Measurements from ENCODE around the gene MRTFA. TPM values are rescaled to one million over a fixed set of nuclear protein-coding genes. Genes with fewer than 3 reads are reported as not detected.

The MRTFA gene
- total RNA-seq, 1 donor from 2014 or later, result 11.3 TPM

- peaks cover 20% of the 10 kb centered on the region for H3K36me3 Mint-ChIP-seq
- H3K79me2 ChIP-seq (ENCODE audit: low read depth), result peaks cover 98% of the 10 kb centered on the region
These were observed 11.7 kb downstream of the MRTFA start for GRCh38 chr22:40624770-40625169.

GRCh38 chr22:40621309-40622151, 15.0 kb downstream of the MRTFA start:
- H3K36me3 Mint-ChIP-seq, result peaks cover 32% of the 10 kb centered on the region
- H3K9me3 Mint-ChIP-seq, result peaks cover 34% of the 10 kb centered on the region
- H3K27ac Mint-ChIP-seq, result no peak overlapping the region
- H3K27me3 Mint-ChIP-seq (ENCODE audit: insufficient read depth, low read depth), result no peaks in the 10 kb centered on the region
- Histone ChIP-seq H4K20me1 (ENCODE audit: low read depth) (peaks cover 13% of the 10 kb centered on the region), H3K27me3 (no peaks in the 10 kb centered on the region), H3K79me2 (ENCODE audit: low read depth) (peaks cover 92% of the 10 kb centered on the region), H3K4me3 (no peak overlapping the region), H3K9ac (no peak overlapping the region), H2AFZ (replicated peaks) (no peak overlapping the region), H3K36me3 (no peaks in the 10 kb centered on the region), H3K4me1 (no peaks in the 10 kb centered on the region), H3K4me2 (no peak overlapping the region), H3F3A (ENCODE audit: low read depth) (peaks cover 3% of the 10 kb centered on the region), H3K9me3 (ENCODE audit: low read depth) (no peaks in the 10 kb centered on the region), H3K27ac (no peak overlapping the region)
- DNase-seq (ENCODE audit: low spot score), result no peak
- no peaks in the 10 kb centered on the region for H3K4me1 Mint-ChIP-seq
- no peak overlapping the region for H3K4me3 Mint-ChIP-seq
- no peak for TF ChIP-seq EZH2 (IDR thresholded peaks at IDR 0.05)

More at GRCh38 chr22:40624770-40625169, 11.7 kb downstream of the MRTFA start:
- no peaks in the 10 kb centered on the region for H3K36me3 ChIP-seq
- no peak overlapping the region for H2AFZ ChIP-seq (replicated peaks)
- H3K27me3 ChIP-seq, result no peaks in the 10 kb centered on the region
- Mint-ChIP-seq H3K4me1 (peaks cover 8% of the 10 kb centered on the region), H3K4me3 (no peak overlapping the region), H3K27ac (no peak overlapping the region), H3K27me3 (ENCODE audit: insufficient read depth, low read depth) (no peaks in the 10 kb centered on the region), H3K9me3 (peaks cover 20% of the 10 kb centered on the region)
- DNase-seq (ENCODE audit: low spot score), result no peak
- no peaks in the 10 kb centered on the region for H3K9me3 ChIP-seq (ENCODE audit: low read depth)
- no peak overlapping the region for H3K4me2 ChIP-seq
- peaks cover 44% of the 10 kb centered on the region for H4K20me1 ChIP-seq (ENCODE audit: low read depth)
- TF ChIP-seq CTCF (IDR thresholded peaks at IDR 0.05) (no peak), EZH2 (IDR thresholded peaks at IDR 0.05) (no peak)
- no peak overlapping the region for H3K9ac ChIP-seq
- H3K27ac ChIP-seq, result no peak overlapping the region
- no peak overlapping the region for H3K4me3 ChIP-seq
- H3F3A ChIP-seq (ENCODE audit: low read depth), result no peaks in the 10 kb centered on the region
- no peaks in the 10 kb centered on the region for H3K4me1 ChIP-seq

DNA sequence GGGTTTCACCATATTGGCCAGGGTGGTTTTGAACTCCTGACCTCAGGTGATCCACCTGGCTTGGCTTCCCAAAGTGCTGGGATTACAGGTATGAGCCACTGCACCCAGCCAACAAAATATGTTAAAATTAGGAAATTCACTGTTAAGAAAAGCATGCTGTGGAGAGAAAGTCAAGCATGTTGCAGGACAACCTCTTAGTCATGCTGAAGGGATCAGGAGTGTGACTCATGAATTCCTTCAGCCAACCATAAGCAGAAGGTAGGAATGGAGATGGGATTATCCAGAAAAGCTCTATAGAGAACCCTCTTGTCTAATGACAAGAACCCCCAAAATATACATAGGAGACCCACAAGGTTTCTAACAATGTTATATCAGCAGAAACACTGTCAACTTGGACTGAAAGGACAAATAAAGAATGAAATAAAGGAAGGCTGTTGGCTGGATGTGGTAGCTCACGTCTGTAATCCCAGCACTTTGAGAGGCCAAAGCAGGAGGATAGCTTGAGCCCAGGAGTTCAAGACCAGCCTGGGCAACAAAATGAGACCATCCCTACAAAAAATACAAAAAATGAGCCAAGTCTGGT, 16.0 kb downstream of the MRTFA start:
- Histone ChIP-seq H4K20me1 (ENCODE audit: low read depth) (peaks cover 9% of the 10 kb centered on the region), H2AFZ (replicated peaks) (no peak overlapping the region), H3K79me2 (ENCODE audit: low read depth) (peaks cover 92% of the 10 kb centered on the region), H3K9me3 (ENCODE audit: low read depth) (no peaks in the 10 kb centered on the region), H3K9ac (no peak overlapping the region), H3K4me2 (no peak overlapping the region), H3K27ac (no peak overlapping the region), H3K4me3 (no peak overlapping the region), H3K36me3 (no peaks in the 10 kb centered on the region), H3K27me3 (no peaks in the 10 kb centered on the region), H3K4me1 (no peaks in the 10 kb centered on the region), H3F3A (ENCODE audit: low read depth) (peaks cover 3% of the 10 kb centered on the region)
- peaks cover 3% of the 10 kb centered on the region for H3K4me1 Mint-ChIP-seq
- no peak overlapping the region for H3K4me3 Mint-ChIP-seq
- peaks cover 37% of the 10 kb centered on the region for H3K9me3 Mint-ChIP-seq
- H3K27ac Mint-ChIP-seq, result no peak overlapping the region
- DNase-seq (ENCODE audit: low spot score), result no peak
- no peaks in the 10 kb centered on the region for H3K27me3 Mint-ChIP-seq (ENCODE audit: insufficient read depth, low read depth)
- peaks cover 35% of the 10 kb centered on the region for H3K36me3 Mint-ChIP-seq
- TF ChIP-seq EZH2phosphoT487 (IDR thresholded peaks at IDR 0.05), result no peak
- no peak for TF ChIP-seq EZH2 (IDR thresholded peaks at IDR 0.05)
- no peak for TF ChIP-seq CTCF (IDR thresholded peaks at IDR 0.05)

- no peak overlapping the region for H3K27ac Mint-ChIP-seq
- H3K9me3 ChIP-seq (ENCODE audit: low read depth), result no peaks in the 10 kb centered on the region
- TF ChIP-seq CTCF (IDR thresholded peaks at IDR 0.05) (no peak), EZH2phosphoT487 (IDR thresholded peaks at IDR 0.05) (no peak), EZH2 (IDR thresholded peaks at IDR 0.05) (no peak)
- peaks cover 37% of the 10 kb centered on the region for H3K9me3 Mint-ChIP-seq
- DNase-seq (ENCODE audit: low spot score), result no peak
- H3F3A ChIP-seq (ENCODE audit: low read depth), result peaks cover 3% of the 10 kb centered on the region
- peaks cover 90% of the 10 kb centered on the region for H3K79me2 ChIP-seq (ENCODE audit: low read depth)
- H3K27ac ChIP-seq, result no peak overlapping the region
- H3K4me3 ChIP-seq, result no peak overlapping the region
- H3K27me3 ChIP-seq, result no peaks in the 10 kb centered on the region
- H3K36me3 Mint-ChIP-seq, result peaks cover 34% of the 10 kb centered on the region
- no peak overlapping the region for H3K4me2 ChIP-seq
- no peak overlapping the region for H2AFZ ChIP-seq (replicated peaks)
- peaks cover 3% of the 10 kb centered on the region for H3K4me1 Mint-ChIP-seq
- no peaks in the 10 kb centered on the region for H4K20me1 ChIP-seq (ENCODE audit: low read depth)
- H3K36me3 ChIP-seq, result no peaks in the 10 kb centered on the region
- H3K27me3 Mint-ChIP-seq (ENCODE audit: insufficient read depth, low read depth), result no peaks in the 10 kb centered on the region
- no peak overlapping the region for H3K9ac ChIP-seq
- H3K4me1 ChIP-seq, result no peaks in the 10 kb centered on the region
- H3K4me3 Mint-ChIP-seq, result no peak overlapping the region
These were observed 18.1 kb downstream of the MRTFA start for GRCh38 chr22:40618400-40618799.
